Measurements from ENCODE around the gene PIP5K1B. TPM values are rescaled to one million over a fixed set of nuclear protein-coding genes. Genes with fewer than 3 reads are reported as not detected.

Gene PIP5K1B
- total and polyA plus RNA-seq, 2 experiments from 2014 or later: 1.3 to 2.8 TPM

GRCh38 chr9:68804911-68805889 is 100.2 kb downstream of the PIP5K1B start:
- Histone ChIP-seq H3F3A (replicated peaks; ENCODE audit: low read depth) (no peaks in the 10 kb centered on the region), H3K27me3 (ENCODE audit: insufficient read depth) (no peaks in the 10 kb centered on the region), H3K36me3 (ENCODE audit: insufficient read depth) (no peaks in the 10 kb centered on the region), H3K79me2 (replicated peaks; ENCODE audit: insufficient read depth) (no peaks in the 10 kb centered on the region), H3K4me1 (ENCODE audit: insufficient read depth) (0 out of 2 replicates have a peak, but pooled peaks cover 7% of the 10 kb centered on the region), H4K20me1 (replicated peaks; ENCODE audit: insufficient read depth) (no peaks in the 10 kb centered on the region), H3K27ac (ENCODE audit: low read depth) (no peak overlapping the region), H3K4me2 (no peak overlapping the region), H2AFZ (no peak overlapping the region), H3K9me2 (ENCODE audit: insufficient read depth) (peaks cover 3% of the 10 kb centered on the region), H3K4me3 (no peak overlapping the region)
- H3K36me3 Mint-ChIP-seq (ENCODE audit: low read depth): no peaks in the 10 kb centered on the region
- no peak overlapping the region for H3K27ac Mint-ChIP-seq
- H3K4me1 Mint-ChIP-seq: peaks cover 19% of the 10 kb centered on the region
- H3K9me3 Mint-ChIP-seq: no peaks in the 10 kb centered on the region
- peaks cover 2% of the 10 kb centered on the region for H3K27me3 Mint-ChIP-seq (ENCODE audit: insufficient read depth, low read depth, poor library complexity)
- H3K4me3 Mint-ChIP-seq: no peak overlapping the region
- ATAC-seq (no peak), DNase-seq (ENCODE audit: low spot score) (no peak)
- TF ChIP-seq NANOG (IDR thresholded peaks at IDR 0.05; ENCODE audit: borderline replicate concordance) (no peak), POLR2AphosphoS5 (IDR thresholded peaks at IDR 0.05; ENCODE audit: low read depth) (no peak), JUNB (IDR thresholded peaks at IDR 0.05; ENCODE audit: unreplicated experiment) (no peak), EZH2 (IDR thresholded peaks at IDR 0.05; ENCODE audit: low read depth, unreplicated experiment) (no peak), ZNF114 (CRISPR knock-in tag; IDR thresholded peaks at IDR 0.05) (no peak), REST (IDR thresholded peaks at IDR 0.05; ENCODE audit: unreplicated experiment) (no peak), EZH2phosphoT487 (IDR thresholded peaks at IDR 0.05; ENCODE audit: unreplicated experiment) (no peak)
- TF ChIP-seq, protein P1, sequence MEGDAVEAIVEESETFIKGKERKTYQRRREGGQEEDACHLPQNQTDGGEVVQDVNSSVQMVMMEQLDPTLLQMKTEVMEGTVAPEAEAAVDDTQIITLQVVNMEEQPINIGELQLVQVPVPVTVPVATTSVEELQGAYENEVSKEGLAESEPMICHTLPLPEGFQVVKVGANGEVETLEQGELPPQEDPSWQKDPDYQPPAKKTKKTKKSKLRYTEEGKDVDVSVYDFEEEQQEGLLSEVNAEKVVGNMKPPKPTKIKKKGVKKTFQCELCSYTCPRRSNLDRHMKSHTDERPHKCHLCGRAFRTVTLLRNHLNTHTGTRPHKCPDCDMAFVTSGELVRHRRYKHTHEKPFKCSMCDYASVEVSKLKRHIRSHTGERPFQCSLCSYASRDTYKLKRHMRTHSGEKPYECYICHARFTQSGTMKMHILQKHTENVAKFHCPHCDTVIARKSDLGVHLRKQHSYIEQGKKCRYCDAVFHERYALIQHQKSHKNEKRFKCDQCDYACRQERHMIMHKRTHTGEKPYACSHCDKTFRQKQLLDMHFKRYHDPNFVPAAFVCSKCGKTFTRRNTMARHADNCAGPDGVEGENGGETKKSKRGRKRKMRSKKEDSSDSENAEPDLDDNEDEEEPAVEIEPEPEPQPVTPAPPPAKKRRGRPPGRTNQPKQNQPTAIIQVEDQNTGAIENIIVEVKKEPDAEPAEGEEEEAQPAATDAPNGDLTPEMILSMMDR (conservative IDR thresholded peaks at IDR 0.05; ENCODE audit: low read depth in 2 of 2): no peak

All from GM23338 (cell line).